Heart left ventricle (tissue), 16 donors: ENCODE measurements around the gene ACKR3. TPM values are rescaled to one million over a fixed set of nuclear protein-coding genes. Genes with fewer than 3 reads are reported as not detected.
A peak's percentile ranks its signal among the peaks of the same experiment; 100 is the strongest.

Experiments
- ATAC-seq, 4 donors: fragments of 200-7000 bp; cut with Tn5 transposase; one replicate each; pipeline ENCODE4 v1.9.1; 2020 to 2022; ENCODE audit warnings: moderate library complexity in 4 of 4, mild to moderate bottlenecking in 3 of 4, moderate number of reproducible peaks in 1 of 4
- DNase-seq, 5 donors: peaks; one replicate each; pipeline ENCODE4 v3.0.0-alpha.2; 2020
- H3K27ac ChIP-seq, 12 donors: fragments of 200-600 bp; sonication (generic) in 4 of 12; one replicate each; pipeline versions ENCODE4 v1.5.0 to v1.8.0; 2016 to 2022; ENCODE audit warnings: mild to moderate bottlenecking in 2 of 12
- H3K27me3 ChIP-seq, 9 donors: fragments of 200-600 bp; sonication (generic) in 2 of 9; one replicate each; pipeline versions ENCODE4 v1.5.1 to v1.8.0; 2016 to 2022; ENCODE audit warnings: mild to moderate bottlenecking in 3 of 9
- H3K36me3 ChIP-seq, 9 donors: fragments of 200-600 bp; sonication (generic) in 2 of 9; one replicate each; pipeline versions ENCODE4 v1.5.0 to v1.8.0; 2018 to 2022; ENCODE audit warnings: mild to moderate bottlenecking in 2 of 9
- H3K4me1 ChIP-seq, 12 donors: fragments of 200-600 bp; sonication (generic) in 4 of 12; one replicate each; pipeline versions ENCODE4 v1.5.0 to v1.8.0; 2016 to 2022; ENCODE audit warnings: mild to moderate bottlenecking in 3 of 12
- H3K4me3 ChIP-seq, 12 donors: fragments of 200-600 bp; sonication (generic) in 4 of 12; one replicate each; pipeline versions ENCODE4 v1.5.0 to v1.8.0; 2017 to 2022; ENCODE audit warnings: mild to moderate bottlenecking in 9 of 12, moderate library complexity in 4 of 12
- H3K9me3 ChIP-seq, 12 donors: fragments of 200-600 bp; sonication (generic) in 4 of 12; one replicate each; pipeline versions ENCODE4 v1.5.0 to v1.8.0; 2016 to 2022; ENCODE audit warnings: mild to moderate bottlenecking in 1 of 12
- POLR2A ChIP-seq, 2 donors: fragments of 450-650 bp; IDR thresholded peaks; one replicate each; pipeline ENCODE4 v1.6.1; 2017; ENCODE audit warnings: antibody characterized with exemption in 2 of 2, mild to moderate bottlenecking in 2 of 2, moderate library complexity in 2 of 2
- WGBS, 4 donors: extraction: QIAGEN DNeasy Blood & Tissue Kit in 2 of 4; methylation state at CpG; one replicate each; pipeline versions ENCODE4 v1.1.5 to v1.1.7; 2013 to 2018; 5-methylcytosine and 5-hydroxymethylcytosine counted together
- intact Hi-C, 10 donors: fragments of 100-400 bp; cut with DNase I; formaldehyde crosslinking; loops; one replicate each; pipeline versions ENCODE4 v1.11.1 to v1.14.2; 2022
- polyA plus RNA-seq, 2 donors: library from polyadenylated mRNA; stranded (reverse); fragments of 200-250 nt; gene quantifications; one replicate each; pipeline ENCODE4 v1.2.3, GENCODE V29; 2013
- total RNA-seq, 9 donors: library from RNA; depleted of rRNA in 2 of 9; stranded (reverse); fragments of >200 nt in 2 of 9; fragmentation: NEBNext Ultra II Directional in 3 of 9; extraction: Animal tissue kit (Norgen Biotek cat#: 25700) in 3 of 9; gene quantifications; one replicate each; pipeline versions ENCODE4 v1.1.0 to v1.2.4, GENCODE V29; 2016 to 2023
- TF ChIP-seq, protein P1 (sequence below), 12 donors: fragments of 200-600 bp; sonication (generic) in 4 of 12; IDR thresholded peaks; one replicate each; pipeline versions ENCODE4 v1.5.0 to v1.8.0; 2018 to 2022; ENCODE audit warnings: antibody characterized with exemption in 12 of 12, mild to moderate bottlenecking in 5 of 12
- donor health status: ischemic (EF 13 %, LVEDD 7.1; RV severe dilation, severe dysfunction).
- donor health status: healthy with polysubstance abuse.
- donor health status: DM: no; HTN: yes; CAD: no.
- donor health status: DM: no; HTN: no; CAD: no.
- donor health status: ischemic (EF 25% LVEDD 6.9; RV normal size, moderate dysfunction).
- donor health status: ischemic (EF 25% LVEDD 5.7; RV mildly dilated, moderate dysfunction).
- donor health status: healthy.
- donor health status: DM: yes; HTN: yes; CAD: no.
- donor health status: ischemic (EF 35%, LVEDD 5.7; RV mildly dilated, moderate dysfunction).
- donor health status: nonischemic (EF 11% LVEDD 7.7; RV severe dilation, severe dysfunction).
- donor health status: DM: yes; HTN: yes; CAD: no.
- donor health status: PGD.
- donor health status: ischemic (EF 29% LVEDD 5.4; RV normal size, mild dysfunction).
- donor health status: nonischemic (EF 23%, LVEDD 6.1; RV moderate dilation, normal function).

Gene ACKR3
- total and polyA plus RNA-seq, 11 donors: 12.8 to 56.3 (median 29.8) TPM

DNA sequence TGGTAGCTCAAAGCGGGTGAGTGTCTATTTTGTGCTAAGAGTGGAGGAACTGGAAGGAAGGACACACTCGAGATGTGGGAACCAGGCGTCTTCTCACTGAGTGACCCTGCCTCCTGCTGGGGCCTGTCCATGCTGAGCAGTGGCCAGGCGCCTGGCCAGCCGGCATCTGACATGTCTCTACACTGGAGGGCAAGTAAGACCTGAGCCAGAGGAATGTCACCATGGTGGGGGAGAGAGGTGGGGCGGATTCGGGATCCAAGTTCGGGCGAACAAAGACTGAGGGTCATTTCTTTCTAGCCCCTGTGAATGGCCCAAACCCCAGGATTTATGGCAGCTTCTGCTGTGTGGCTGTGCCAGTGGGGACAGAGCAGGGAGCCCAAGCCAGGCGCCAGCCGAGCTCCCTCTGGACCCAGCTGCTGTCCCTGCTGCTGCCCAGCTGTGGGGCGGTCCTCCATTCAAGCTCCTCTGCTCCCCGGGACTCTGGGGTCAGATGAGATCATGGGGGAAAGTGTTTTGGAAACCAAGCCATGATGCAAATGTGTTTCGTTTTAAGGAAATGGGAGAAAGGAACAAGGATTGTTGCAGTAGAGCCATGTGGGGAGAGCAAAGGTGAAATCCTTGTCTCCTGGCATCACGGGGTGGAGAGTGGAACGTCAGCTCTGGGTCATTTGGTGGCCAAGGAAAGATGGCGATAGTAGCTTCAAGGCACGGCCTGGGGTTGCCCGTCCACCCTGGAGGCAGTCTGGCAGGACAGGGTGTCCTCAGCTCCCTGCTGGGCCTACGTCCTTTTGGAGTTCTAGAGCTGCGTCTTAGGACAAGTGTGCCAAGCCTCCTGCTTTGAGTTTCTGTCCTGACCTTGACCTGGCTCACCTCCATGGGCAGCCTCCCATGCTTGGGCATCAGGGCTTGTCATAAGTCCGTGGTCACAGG lies 8.1 kb downstream of the ACKR3 start:
- H3K27ac ChIP-seq: peak overlapping the region in 11 of 12 donors; percentile 3 to 91 (median 68)
- WGBS, 4 donors: 68 to 75% (median 72%) methylated on average over 21 to 22 of the region's 22 CpGs
- no peak for TF ChIP-seq POLR2A (IDR thresholded peaks at IDR 0.05)
- TF ChIP-seq, protein P1, sequence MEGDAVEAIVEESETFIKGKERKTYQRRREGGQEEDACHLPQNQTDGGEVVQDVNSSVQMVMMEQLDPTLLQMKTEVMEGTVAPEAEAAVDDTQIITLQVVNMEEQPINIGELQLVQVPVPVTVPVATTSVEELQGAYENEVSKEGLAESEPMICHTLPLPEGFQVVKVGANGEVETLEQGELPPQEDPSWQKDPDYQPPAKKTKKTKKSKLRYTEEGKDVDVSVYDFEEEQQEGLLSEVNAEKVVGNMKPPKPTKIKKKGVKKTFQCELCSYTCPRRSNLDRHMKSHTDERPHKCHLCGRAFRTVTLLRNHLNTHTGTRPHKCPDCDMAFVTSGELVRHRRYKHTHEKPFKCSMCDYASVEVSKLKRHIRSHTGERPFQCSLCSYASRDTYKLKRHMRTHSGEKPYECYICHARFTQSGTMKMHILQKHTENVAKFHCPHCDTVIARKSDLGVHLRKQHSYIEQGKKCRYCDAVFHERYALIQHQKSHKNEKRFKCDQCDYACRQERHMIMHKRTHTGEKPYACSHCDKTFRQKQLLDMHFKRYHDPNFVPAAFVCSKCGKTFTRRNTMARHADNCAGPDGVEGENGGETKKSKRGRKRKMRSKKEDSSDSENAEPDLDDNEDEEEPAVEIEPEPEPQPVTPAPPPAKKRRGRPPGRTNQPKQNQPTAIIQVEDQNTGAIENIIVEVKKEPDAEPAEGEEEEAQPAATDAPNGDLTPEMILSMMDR (IDR thresholded peaks at IDR 0.05): no peak
- peaks cover 0 to 71% (median 45%) of the 10 kb centered on the region in 12 donors for H3K4me1 ChIP-seq
- no peaks in the 10 kb centered on the region for H3K9me3 ChIP-seq
- H3K36me3 ChIP-seq: peaks cover 0 to 41% (median 24%) of the 10 kb centered on the region in 9 donors
- intact Hi-C loops: loop anchor here in 8 of 10 donors (5.0 to 10.0 kb wide), 6 partner anchors 65 to 447 kb away; no protein-coding TSS in a partner anchor
- H3K4me3 ChIP-seq: no peak overlapping the region
- ATAC-seq: peak; percentile 28 to 54 (median 46)
- no peaks in the 10 kb centered on the region for H3K27me3 ChIP-seq
- peak in 2 of 5 donors; percentile 36 to 48 for DNase-seq

DNA sequence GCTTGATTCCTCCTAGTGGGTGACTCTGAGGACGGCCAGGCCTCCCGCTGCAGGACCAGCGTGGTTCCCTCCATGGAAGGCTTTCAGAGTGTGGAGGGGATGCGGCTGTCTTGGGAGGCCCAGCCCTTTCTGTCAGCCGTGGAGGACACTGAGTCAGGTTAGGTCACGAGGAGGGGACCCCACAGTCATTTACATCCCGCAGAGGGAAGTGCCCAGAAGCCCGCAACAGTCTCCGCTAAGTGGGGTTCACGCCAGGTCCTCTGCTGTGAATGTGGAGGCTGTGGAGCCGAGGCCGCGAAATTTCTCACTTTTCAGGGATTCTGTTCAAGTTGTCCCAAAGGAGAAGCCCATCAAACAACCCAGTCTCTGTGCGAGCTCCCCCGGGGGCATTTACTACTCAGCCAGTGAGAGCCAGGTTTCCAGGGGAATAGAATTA lies 8.8 kb downstream of the ACKR3 start:
- intact Hi-C loops: loop anchor here in 8 of 10 donors (5.0 to 10.0 kb wide), 6 partner anchors 64 to 446 kb away; no protein-coding TSS in a partner anchor
- no peak for ATAC-seq
- DNase-seq: no peak
- H3K36me3 ChIP-seq: peaks cover 0 to 48% (median 30%) of the 10 kb centered on the region in 9 donors
- H3K9me3 ChIP-seq: no peaks in the 10 kb centered on the region
- H3K4me1 ChIP-seq: peaks cover 0 to 64% (median 38%) of the 10 kb centered on the region in 12 donors
- peak overlapping the region in 7 of 12 donors; percentile 37 to 91 (median 71) for H3K27ac ChIP-seq
- TF ChIP-seq POLR2A (IDR thresholded peaks at IDR 0.05): no peak
- TF ChIP-seq, protein P1 (IDR thresholded peaks at IDR 0.05): no peak
- no peaks in the 10 kb centered on the region for H3K27me3 ChIP-seq
- H3K4me3 ChIP-seq: no peak overlapping the region
- WGBS, 4 donors: 87 to 96% (median 94%) methylated on average over 7 to 15 of the region's 15 CpGs

DNA sequence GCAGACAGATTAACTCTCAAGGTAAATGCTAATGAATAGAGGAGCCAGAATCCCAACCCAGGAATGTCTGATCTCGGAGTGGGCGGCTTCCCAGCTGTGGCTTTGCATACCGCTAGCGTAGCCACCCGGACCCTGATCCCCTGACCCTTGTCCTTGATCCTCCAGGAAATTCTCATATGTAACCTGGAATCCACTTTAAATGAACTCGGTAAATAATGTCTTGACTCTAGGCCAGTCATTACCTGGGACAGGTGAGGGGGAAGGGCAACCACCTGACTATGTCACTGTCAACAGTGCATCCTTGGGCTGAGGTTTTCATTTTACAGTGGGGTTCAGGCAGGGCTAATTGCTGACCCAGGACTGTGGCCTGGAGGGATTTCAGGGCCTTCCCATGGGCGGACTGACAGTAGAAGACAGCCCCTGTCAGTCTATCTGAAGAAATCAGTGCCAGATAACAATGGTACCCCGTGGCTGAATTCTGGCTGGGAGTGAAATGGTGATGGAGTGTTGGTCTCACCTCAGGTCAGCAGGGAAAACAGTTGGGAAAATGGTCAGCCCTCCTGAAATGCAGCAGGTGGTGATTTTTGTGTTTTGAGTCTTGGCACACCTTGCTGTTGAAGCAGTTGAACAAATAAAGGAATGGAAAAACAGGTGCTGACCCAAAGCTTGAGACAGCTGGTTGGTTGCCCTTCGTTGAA lies 9.6 kb downstream of the ACKR3 start:
- H3K4me1 ChIP-seq: peaks cover 0 to 57% (median 32%) of the 10 kb centered on the region in 12 donors
- no peaks in the 10 kb centered on the region for H3K9me3 ChIP-seq
- no peaks in the 10 kb centered on the region for H3K27me3 ChIP-seq
- no peak for TF ChIP-seq POLR2A (IDR thresholded peaks at IDR 0.05)
- TF ChIP-seq, protein P1 (IDR thresholded peaks at IDR 0.05): no peak
- WGBS, 4 donors: 87 to 89% (median 88%) methylated on average over 9 of the region's 9 CpGs
- peak overlapping the region in 8 of 12 donors; percentile 1 to 91 (median 54) for H3K27ac ChIP-seq
- ATAC-seq (no peak), DNase-seq (no peak)
- no peak overlapping the region for H3K4me3 ChIP-seq
- intact Hi-C loops: loop anchor here in 8 of 10 donors (5.0 to 10.0 kb wide), 6 partner anchors 63 to 446 kb away; no protein-coding TSS in a partner anchor
- peaks cover 0 to 48% (median 30%) of the 10 kb centered on the region in 9 donors for H3K36me3 ChIP-seq
